HG02759 (cell line): ENCODE results near the gene INAVA.
"Not testable (repeated sequence)": the region's sequence is repeated elsewhere in the genome, so short reads cannot be mapped to it uniquely, and the experiment has no call there.

ENCODE experiments used
- ATAC-seq: cut with Tn5 transposase; IDR thresholded peaks from one replicate; pipeline ENCODE4 v1.9.1; 2021; ENCODE audit warnings: mild to moderate bottlenecking, moderate library complexity; ENCODE audit not compliant: unreplicated experiment

The INAVA gene

DNA sequence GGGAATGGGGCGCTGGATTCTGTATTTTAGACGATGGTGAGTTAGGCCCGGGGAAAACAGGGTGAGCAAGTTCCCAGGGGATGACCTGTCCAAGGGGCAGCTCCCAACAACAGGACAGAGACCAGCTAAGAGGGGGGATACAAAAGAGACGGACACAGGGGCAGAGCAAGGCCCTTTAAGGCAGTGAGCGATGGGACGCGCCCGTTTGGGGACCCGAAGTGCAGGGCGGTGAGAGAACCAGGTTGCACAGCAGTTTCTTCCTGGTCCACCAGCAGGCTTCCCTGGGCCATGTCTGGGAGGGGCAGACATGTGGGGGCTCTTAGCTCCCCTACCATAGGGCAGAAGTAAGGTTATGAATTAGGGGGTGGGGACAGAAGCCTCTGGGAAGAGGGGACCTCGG lies 22.0 kb downstream of the INAVA start:
- ATAC-seq: no peak

DNA sequence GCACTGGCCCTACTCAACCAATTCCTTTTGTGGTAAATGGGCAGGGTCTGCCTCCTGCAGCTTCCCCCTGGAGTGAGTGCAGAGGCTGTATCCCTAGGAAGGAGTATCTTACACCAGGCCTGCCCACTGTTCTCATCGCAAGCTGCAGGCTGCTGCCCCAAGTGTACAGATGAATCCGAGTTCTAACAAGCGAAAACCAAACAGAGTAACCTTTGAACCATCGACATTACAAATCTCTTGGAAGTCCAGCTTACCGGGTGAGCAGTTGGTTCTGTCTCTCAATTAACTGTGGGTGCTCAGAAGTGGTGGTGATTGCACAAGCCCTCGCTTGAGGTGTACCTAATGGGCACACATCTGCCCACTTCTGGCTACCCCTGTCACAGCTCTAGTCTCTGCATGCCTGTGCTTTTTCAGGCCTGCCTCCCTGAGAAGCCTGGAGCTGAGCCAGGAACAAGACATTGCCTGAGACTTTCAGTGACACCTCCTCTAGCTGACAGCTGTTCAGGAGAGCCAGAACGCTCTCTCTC lies 22.7 kb downstream of the INAVA start:
- no peak for ATAC-seq

DNA sequence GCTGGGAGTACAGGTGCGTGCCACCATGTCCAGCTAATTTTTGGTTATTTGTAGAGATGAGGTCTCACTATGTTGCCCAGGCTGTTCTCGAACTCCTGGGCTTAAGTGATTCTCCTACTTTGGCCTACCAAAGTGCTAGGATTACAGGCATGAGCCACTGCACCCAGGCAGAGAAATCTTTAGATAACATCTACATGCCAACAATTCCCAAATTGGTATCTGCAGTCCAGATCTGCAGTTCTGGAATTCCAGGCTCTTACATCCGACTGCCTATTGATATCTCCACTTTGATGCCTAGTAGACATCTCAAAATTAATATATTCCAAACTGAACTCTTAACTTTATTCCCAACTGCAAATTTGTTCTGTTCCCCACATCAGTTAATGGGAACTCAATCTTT lies 23.3 kb downstream of the INAVA start:
- no peak for ATAC-seq

DNA sequence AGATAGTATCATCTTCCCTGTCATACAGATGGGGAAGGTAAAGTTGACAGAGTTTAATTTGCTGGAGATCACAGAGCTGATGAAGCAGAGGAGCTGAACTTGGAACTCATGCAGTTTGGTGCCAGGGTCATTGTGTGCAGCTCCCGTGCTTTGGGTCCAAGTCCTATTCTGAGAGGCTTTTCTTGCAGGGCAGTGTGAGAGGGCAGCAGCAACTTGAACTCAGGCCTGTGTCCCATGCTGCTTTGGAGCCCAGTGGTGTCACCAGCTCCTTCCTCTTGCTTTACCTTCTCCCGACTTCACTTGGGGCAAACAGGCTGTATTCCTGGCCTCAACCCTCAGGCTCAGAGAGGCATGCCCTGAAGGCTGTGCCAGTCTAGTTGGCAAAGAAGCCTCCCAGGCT lies 24.7 kb downstream of the INAVA start:
- no peak for ATAC-seq

DNA sequence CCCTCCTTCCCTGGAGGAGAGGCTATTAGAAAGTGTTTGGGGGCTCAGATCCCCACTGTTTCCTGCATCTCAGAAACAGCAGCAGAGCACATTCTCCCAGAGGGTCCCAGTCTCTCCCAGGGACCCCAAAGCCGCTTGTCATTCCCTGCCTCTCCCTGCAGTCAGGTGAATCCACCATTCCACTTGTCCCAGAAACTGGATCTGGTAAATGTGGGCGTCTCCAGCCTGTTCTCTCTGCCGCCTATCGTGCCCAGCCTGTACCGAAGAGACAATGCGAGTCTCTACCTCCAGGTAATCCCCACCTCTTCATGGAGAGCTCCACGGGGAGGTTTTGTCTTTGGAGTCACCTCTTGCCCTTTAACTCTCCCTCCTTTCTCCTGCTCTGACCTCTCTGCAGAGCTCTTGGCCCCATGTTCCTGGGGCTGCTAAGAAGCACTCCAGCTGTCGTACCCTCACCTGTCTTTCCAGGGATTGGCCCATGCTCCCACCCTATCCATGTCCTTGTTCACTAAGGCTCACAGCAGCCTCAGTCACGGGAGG lies 26.9 kb downstream of the INAVA start:
- ATAC-seq: no peak

DNA sequence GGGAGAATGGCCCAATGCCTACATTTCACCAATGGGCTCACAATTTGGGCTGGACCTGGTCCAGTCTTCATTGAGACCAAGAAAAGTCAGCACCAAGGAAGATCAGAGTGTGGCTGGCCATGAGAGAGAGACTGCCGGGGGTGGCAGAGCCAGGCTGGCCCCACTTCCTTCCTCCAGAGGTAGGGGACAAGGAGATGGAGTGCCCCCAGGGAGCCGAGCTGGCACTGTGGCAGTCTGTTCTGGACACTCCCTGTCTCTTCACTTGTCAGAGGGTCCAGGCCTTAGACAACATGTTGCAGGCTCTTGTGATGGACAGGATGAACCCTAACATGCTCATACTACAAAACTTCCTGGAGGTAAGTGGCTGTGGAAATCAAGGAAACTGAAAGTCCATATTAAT lies 27.7 kb downstream of the INAVA start:
- ATAC-seq: no peak

DNA sequence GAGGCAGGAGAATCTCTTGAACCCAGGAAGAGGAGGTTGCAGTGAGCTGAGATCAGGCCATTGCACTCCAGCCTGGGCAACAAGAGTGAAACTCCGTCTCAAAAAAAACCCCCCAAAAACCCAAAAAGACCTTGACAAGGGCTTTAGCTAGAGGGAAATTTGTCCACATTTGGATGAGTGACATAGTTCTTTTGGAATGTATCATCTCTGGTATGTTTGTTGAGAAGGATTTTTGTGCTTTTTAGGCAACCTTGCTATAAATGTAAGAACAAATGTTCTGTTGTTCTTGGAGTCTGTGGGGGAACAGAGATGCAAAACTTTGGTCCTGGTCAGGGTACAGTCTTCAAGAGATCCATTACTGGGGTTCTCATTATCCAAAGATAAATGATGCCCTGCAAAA lies 28.9 kb downstream of the INAVA start:
- no peak for ATAC-seq

DNA sequence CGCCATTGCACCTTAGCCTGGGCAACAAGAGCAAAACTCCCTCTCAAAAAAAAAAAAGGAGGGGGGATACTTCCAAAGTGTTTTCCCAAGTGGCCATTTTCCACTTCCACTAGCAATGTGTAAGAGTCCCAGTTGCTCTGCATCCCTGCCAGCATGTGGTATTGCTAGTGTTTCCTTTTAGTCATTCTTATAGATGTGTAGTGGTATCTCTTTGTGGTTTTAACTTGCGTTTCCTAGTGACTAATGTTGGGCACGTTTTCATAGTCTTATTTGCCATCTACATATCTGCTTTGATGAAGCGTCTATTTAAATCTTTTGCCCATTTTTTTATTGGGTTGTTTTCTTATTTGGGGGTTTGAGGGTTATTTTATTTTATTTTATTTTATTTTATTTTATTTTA lies 31.1 kb downstream of the INAVA start:
- ATAC-seq: no peak

DNA sequence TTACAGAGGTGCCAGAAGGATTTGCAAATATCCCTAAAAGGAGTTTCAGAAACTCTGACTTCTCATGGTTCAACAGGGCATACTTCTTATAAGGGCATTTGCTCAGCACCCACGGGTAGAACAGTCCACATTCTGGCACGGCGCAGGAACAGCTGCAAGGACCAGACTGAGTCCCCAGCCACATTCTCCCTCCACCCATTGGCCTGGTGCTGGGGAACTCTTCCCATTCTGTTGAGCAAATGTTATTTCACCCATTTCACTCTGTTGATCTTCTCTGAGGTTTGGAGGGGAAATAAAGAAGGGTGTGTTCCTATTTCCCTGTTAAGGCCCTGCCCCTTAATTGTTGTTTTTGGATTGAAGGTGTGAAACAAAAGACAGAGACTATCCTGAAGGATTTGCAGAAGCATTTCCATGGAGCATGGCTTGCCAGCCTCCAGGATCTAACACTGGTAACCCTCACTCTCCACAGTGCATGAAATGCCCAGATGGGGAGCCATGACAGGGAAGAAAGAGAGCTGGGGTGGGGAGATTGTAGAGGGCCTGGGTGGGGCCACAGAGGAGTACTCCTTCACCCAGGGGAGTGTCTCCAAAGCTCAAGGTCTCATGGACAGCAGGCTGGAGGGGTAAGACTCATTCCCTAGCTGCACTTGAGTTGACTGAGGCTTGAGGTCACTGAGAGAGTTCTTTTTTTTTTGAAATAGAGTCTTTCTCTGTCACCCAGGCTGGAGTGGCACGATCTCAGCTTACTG lies 35.0 kb downstream of the INAVA start:
- no peak for ATAC-seq

DNA sequence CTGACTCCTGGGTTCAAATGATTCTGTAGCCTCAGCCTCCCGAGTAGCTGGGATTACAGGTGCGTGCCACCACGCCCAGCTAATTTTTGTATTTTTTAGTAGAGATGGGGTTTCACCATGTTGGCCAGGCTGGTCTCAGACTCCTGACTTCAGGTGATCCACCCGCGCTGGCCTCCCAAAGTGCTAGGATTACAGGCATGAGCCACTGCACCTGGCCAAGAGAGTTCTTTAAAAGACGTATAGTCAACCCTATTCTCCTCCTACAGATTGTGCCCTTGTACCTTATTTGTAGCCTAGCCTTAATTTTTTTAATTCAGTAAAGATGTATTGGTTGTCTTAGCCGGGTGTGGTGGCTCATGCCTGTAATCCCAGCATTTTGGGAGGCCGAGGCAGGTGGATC lies 35.6 kb downstream of the INAVA start:
- ATAC-seq: not testable (repeated sequence)

DNA sequence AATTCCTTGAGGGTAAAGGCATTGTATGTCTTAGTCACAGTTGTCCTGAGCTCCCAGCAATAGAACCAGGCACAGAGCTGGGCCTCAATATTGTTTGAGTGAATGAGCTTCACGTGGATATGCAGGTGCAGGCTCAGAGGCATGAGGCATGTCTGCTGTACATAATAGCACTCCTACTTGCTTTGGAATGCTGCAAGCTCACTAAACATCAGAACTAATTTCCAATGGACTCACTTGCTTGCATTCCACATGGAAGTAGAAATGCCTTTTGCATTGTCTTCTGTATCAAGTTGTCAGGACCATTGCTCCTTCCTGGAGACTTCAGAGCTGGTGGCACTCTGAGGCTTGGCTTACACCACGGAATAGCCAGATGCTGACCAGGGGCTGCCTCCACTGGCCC lies 37.1 kb downstream of the INAVA start:
- no peak for ATAC-seq

DNA sequence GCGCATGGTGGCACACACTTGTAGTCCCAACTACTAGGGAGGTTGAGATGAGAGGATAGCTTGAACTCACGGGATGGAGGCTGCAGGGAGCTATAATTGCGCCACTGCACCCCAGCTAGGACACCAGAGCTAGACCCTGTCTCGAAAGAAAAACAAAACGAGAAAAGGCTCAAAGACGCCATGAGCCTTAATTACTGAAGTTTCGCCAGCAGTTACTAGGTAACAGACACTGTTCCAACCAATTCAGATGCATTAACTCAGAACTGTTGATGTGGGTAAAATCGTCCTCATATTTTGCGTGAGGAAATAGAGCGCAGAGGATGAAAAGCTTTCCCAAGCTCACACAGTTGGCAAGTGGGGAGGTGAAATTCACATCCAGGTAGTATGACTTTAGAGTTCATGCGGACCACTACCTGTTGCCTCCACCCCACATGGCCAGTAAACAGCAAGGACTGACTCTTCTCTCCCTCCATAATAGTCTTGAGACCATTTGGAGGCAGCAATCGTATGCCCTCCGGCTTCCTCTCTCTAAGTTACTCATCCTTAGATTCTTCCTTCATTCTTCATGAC lies 40.1 kb downstream of the INAVA start:
- no peak for ATAC-seq

DNA sequence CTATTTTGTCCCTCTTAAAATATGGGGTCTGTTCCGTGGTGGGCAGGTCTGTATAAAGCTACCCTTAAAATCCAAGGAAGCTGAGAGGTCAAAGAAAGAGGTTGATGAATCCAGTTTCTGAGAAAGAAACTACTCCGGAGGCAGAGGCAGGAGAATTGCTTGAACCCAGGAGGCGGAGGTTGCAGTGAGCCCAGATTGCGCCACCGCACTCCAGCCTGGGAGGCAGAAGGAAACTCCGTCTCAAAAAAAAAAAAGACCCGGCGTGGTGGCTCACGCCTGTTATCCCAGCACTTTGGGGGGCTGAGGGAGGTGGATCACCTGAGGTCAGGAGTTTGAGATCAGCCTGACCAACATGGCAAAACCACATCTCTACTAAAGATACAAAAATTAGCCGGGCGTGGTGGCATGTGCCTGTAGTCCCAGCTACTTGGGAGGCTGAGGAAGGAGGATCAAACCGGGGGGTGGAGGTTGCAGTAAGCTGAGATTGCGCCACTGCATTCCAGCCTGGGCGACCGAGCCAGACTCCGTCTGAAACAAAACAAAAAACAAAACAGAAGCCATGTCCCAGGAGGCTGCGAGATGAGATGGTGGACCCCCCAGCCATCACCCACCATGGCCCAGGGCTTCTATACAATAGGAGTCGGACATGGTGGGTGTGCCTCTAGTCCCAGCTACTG lies 40.7 kb downstream of the INAVA start:
- not testable (repeated sequence) for ATAC-seq

DNA sequence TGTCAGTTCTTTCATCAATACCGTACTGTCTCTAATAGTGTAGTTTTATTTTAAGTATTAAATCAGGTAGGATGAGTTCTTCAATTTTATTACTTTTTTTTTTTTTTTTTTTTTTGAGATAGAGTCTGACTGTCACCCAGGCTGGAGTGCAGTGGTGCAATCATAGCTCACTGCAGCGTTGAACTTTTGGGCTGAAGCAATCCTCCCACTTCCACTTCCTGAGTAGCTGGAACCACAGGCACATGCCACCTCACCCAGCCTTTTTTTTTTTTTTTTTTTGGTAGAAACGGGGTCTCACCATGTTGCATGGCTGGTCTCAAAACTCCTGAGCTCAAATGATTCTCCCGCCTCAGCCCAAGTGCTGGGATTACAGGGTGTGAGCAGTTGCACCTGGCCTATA lies 44.3 kb downstream of the INAVA start:
- ATAC-seq: no peak

DNA sequence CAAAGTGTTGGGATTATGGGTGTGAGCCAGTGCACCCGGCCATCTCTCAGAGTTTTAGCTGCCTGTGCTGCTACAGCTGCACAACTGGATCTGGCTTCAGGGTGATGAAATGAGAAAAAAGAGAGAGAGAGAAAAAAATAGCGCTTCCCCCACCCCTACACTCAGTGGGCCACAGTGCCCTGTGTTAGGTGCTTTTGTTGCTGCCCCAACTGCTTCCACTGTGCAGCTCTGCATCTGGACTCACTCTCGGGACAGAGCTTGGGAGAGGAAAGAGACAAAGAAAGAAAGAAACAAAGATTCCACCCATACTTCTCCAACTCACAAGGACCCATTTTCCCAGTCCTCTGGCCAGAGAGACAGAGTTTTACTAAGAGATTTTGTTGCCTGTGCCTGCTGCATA lies 50.4 kb downstream of the INAVA start:
- no peak for ATAC-seq

DNA sequence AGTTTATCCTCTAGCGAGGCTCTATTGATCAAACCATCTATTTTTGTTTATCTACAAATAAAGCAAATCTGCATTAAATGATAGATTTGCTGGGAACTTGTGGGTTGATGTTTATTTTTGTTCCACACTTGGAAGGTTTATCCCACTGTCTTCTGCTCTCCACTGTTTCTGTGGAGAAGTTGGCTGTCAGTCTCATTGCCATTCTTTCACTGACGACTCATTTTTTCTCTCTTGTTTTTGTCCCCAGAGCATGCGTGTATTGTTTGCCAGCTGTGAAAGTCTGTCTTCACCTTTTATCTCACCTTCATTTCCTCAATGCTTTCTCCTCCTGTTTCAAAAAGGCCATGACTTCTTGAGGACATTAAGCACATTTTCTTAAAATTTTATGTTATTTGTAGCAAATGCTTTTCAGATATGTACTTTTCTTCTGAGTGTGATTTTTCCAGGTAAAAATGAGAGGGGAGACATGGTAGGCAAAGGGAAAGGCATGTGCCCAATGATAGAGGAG lies 52.4 kb downstream of the INAVA start:
- ATAC-seq: no peak

DNA sequence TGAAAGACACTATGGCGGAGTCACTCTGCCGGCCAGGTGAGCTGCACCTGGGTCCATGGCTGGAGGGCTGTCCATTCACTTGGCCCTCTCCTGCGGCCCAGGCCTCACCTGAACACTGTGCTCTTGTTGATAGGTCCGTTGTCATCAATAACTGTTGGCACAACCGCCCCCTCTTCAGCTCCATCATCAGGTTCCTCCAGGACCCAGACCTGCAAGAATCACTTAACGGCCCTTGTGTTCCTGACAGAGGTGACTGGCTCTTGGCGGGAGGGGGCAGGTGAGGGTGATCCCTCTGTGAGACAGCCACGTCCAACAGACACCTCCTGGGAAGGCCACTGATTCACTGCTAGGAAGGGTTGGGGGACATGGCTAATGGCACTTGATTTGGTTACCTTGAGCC lies 54.9 kb downstream of the INAVA start:
- ATAC-seq: no peak

DNA sequence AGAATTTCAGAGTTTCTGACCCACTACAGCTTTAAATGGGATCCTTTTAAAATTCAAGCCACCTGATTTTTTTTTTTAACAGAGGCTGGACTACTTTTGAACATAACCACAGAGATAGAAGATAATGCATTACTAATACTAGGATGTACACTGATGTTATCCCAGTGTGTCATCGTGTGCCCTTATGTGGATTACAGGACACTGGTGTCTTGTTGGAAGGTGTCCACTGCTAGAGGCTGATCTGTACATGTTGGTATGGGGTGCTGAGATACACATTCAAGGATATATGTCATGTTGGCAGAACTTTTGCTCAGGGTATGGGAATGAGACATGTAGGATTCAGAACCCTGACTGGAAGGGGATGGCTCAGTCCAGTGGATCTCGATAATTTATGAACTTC lies 56.3 kb downstream of the INAVA start:
- ATAC-seq: no peak

DNA sequence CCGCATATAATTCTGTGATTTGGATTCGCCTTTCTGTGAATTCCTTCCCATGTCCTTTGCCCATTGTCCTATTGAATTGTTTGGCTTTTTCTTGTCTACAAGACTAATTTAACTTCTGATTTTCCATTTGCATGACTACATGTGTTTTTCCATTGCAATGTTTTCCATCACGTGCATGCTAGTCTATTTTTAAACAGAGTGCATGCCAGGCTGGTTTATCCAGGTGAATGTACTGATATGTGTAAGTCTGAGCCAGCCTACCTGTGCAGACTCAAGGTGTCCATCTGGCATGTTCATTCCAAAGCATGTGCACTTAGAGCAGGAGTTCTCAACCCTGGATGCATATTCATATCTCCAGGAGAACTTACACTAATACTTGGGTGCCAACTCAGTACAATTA lies 59.7 kb downstream of the INAVA start:
- no peak for ATAC-seq

DNA sequence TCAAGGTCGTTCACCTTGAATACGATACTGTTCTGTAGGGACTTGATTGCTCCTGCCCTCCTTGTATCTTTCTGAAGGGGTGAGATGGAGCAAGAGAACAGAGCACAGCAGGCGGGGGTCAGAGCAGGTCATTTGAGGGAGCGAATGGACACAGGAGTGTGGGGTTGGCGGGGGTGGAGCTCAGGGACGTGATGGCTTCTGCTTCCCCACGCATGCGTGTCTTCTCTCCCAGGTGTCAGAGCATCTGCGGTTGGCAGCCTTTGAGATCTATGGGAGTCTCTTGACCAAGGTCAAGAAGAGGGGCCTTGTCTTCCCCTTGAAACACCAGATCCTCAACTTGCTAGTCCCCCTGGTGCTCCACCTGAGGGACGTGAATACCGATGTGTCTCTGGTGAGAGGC lies 63.9 kb downstream of the INAVA start:
- no peak for ATAC-seq

DNA sequence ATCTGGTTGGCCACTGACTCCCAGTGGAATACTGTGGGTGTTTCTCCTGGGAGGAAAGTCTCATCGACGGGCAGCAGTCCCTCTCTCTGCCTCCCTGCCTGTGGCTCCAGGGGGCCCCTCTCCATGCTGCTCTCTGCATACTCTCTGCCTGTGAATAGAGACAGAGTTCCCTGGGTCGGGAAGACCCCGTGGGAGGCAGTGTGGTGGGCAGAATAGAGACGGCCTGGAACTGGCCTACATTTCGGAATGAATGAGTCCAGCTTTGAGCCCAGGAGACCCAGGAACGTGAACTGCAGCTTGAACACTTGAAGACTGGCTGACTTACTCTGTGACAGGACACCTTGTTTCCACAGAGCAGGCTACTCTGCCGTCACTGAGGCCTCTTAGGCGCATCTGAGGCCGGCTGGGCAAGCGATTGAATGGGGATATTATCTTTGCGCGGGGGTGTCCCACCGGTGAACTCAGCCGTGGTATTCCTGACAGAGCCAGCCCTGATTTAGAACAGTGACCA lies 64.8 kb downstream of the INAVA start:
- ATAC-seq: no peak
